H9 (cell line): ENCODE data around the gene YJU2. TPM values are rescaled to one million over a fixed set of nuclear protein-coding genes. Genes with fewer than 3 reads are reported as not detected.

ENCODE experiments used
- DNase-seq: peaks from one replicate; pipeline ENCODE4 v3.0.0-alpha.2; 2017
- H2AFZ ChIP-seq: one replicate; pipeline ENCODE4 v1.6.1; 2013; ENCODE audit warnings: mild to moderate bottlenecking, low read length, control low read depth, moderate library complexity
- H2AK5ac ChIP-seq: 2 replicates; pipeline ENCODE4 v1.6.1; 2013; ENCODE audit warnings: low read length, control low read depth, mixed read lengths; ENCODE audit not compliant: insufficient read length
- H2BK120ac ChIP-seq: one replicate; pipeline ENCODE4 v1.6.1; 2013; ENCODE audit warnings: low read depth, mild to moderate bottlenecking, low read length, control low read depth, inconsistent platforms; ENCODE audit not compliant: poor library complexity, severe bottlenecking
- H2BK12ac ChIP-seq: 2 replicates; pipeline ENCODE4 v1.6.1; 2013; ENCODE audit warnings: low read length, control low read depth, mixed read lengths, low read depth; ENCODE audit not compliant: insufficient read length
- H2BK15ac ChIP-seq: 2 replicates; pipeline ENCODE4 v1.6.1; 2013; ENCODE audit warnings: low read depth, low read length, control low read depth
- H2BK20ac ChIP-seq: one replicate; pipeline ENCODE4 v1.6.1; 2013; ENCODE audit warnings: low read depth, mild to moderate bottlenecking, low read length, control low read depth, inconsistent platforms; ENCODE audit not compliant: poor library complexity, severe bottlenecking
- H2BK5ac ChIP-seq: 2 replicates; pipeline ENCODE4 v1.6.1; 2013; ENCODE audit warnings: low read length, control low read depth, mixed read lengths; ENCODE audit not compliant: insufficient read length
- H3K14ac ChIP-seq: 2 replicates; pipeline ENCODE4 v1.6.1; 2013; ENCODE audit warnings: low read length, control low read depth; ENCODE audit not compliant: insufficient read depth
- H3K18ac ChIP-seq: 2 replicates; pipeline ENCODE4 v1.6.1; 2013; ENCODE audit warnings: low read depth, mild to moderate bottlenecking, mixed read lengths, low read length, control low read depth; ENCODE audit not compliant: insufficient read length
- H3K23ac ChIP-seq: 2 replicates; pipeline ENCODE4 v1.6.1; 2013; ENCODE audit warnings: low read length, control low read depth, mixed read lengths, low read depth; ENCODE audit not compliant: insufficient read length
- H3K23me2 ChIP-seq: 2 replicates; pipeline ENCODE4 v1.6.1; 2013; ENCODE audit warnings: low read depth, mild to moderate bottlenecking, mixed read lengths, low read length, control low read depth; ENCODE audit not compliant: insufficient read length, poor library complexity, severe bottlenecking
- H3K27ac ChIP-seq: 2 replicates; pipeline ENCODE4 v1.5.1; 2013; ENCODE audit warnings: low read length, control low read depth, mixed read lengths, low read depth; ENCODE audit not compliant: insufficient read length
- H3K27me3 ChIP-seq: 2 replicates; pipeline ENCODE4 v1.6.1; 2013; ENCODE audit warnings: low read length, control low read depth, inconsistent platforms; ENCODE audit not compliant: insufficient read depth
- H3K4ac ChIP-seq: 2 replicates; pipeline ENCODE4 v1.6.1; 2013; ENCODE audit warnings: low read depth, mild to moderate bottlenecking, control low read depth, inconsistent platforms, low read length, moderate library complexity
- H3K4me1 ChIP-seq: 2 replicates; pipeline ENCODE4 v1.6.1; 2013; ENCODE audit warnings: low read length, control low read depth, inconsistent platforms; ENCODE audit not compliant: insufficient read depth
- H3K4me2 ChIP-seq: 2 replicates; pipeline ENCODE4 v1.6.1; 2013; ENCODE audit warnings: low read length, control low read depth, mixed read lengths; ENCODE audit not compliant: insufficient read length, insufficient read depth
- H3K56ac ChIP-seq: 2 replicates; pipeline ENCODE4 v1.6.1; 2013; ENCODE audit warnings: low read depth, mild to moderate bottlenecking, mixed read lengths, low read length, control low read depth; ENCODE audit not compliant: insufficient read length
- H3K79me1 ChIP-seq: 2 replicates; pipeline ENCODE4 v1.6.1; 2013; ENCODE audit warnings: low read depth, mild to moderate bottlenecking, moderate library complexity, low read length, control low read depth, inconsistent platforms; ENCODE audit not compliant: insufficient read depth, poor library complexity, severe bottlenecking
- H3K79me2 ChIP-seq: 2 replicates; pipeline ENCODE4 v1.6.1; 2013; ENCODE audit warnings: low read length, control low read depth, inconsistent platforms; ENCODE audit not compliant: insufficient read depth
- H3K9ac ChIP-seq: 2 replicates; pipeline ENCODE4 v1.6.1; 2013; ENCODE audit warnings: low read length, control low read depth, mixed read lengths; ENCODE audit not compliant: insufficient read length; ENCODE audit errors: extremely low read depth
- H3K9me3 ChIP-seq: one replicate; pipeline ENCODE4 v1.6.1; 2013; ENCODE audit warnings: low read depth, low read length, inconsistent platforms; ENCODE audit not compliant: control insufficient read depth
- H3T11ph ChIP-seq: one replicate; pipeline ENCODE4 v1.6.1; 2013; ENCODE audit warnings: mild to moderate bottlenecking, low read length, control low read depth, inconsistent platforms
- H4K20me1 ChIP-seq: one replicate; pipeline ENCODE4 v1.6.1; 2013; ENCODE audit not compliant: control insufficient read depth, insufficient read length, insufficient read depth
- H4K5ac ChIP-seq: 2 replicates; pipeline ENCODE4 v1.6.1; 2013; ENCODE audit warnings: low read depth, mild to moderate bottlenecking, mixed read lengths, low read length, control low read depth; ENCODE audit not compliant: insufficient read length
- H4K8ac ChIP-seq: replicated peaks from 2 replicates; pipeline ENCODE4 v1.6.1; 2013; ENCODE audit warnings: low read length, control low read depth, mixed read lengths, low read depth; ENCODE audit not compliant: insufficient read length
- H4K91ac ChIP-seq: 2 replicates; pipeline ENCODE4 v1.6.1; 2013; ENCODE audit warnings: low read depth, mild to moderate bottlenecking, moderate library complexity, mixed read lengths, low read length, control low read depth; ENCODE audit not compliant: insufficient read length
- H3K27ac Mint-ChIP-seq, 3 experiments: 2 replicates in 2 of 3; 3 replicates in 1 of 3; pipeline ENCODE4 v1.8.0; 2020 to 2021; ENCODE audit warnings: mixed read lengths in 3 of 3, mild to moderate bottlenecking in 1 of 3, moderate library complexity in 1 of 3
- H3K27me3 Mint-ChIP-seq: 2 replicates; pipeline ENCODE4 v1.8.0; 2021; ENCODE audit warnings: low read depth, mild to moderate bottlenecking, moderate library complexity, mixed read lengths
- H3K36me3 Mint-ChIP-seq, 3 experiments: 2 replicates in 2 of 3; 3 replicates in 1 of 3; pipeline ENCODE4 v1.8.0; 2020 to 2021; ENCODE audit warnings: low read depth in 3 of 3, mixed read lengths in 3 of 3; ENCODE audit not compliant: insufficient read depth in 1 of 3
- H3K4me1 Mint-ChIP-seq, 2 experiments: 2 replicates each; pipeline ENCODE4 v1.8.0; 2020; ENCODE audit warnings: mixed read lengths in 2 of 2
- H3K4me3 Mint-ChIP-seq, 2 experiments: 2 replicates in 1 of 2; 3 replicates in 1 of 2; pipeline ENCODE4 v1.8.0; 2020 to 2021; ENCODE audit warnings: mild to moderate bottlenecking in 2 of 2, mixed read lengths in 2 of 2, moderate library complexity in 1 of 2
- H3K9me3 Mint-ChIP-seq, 2 experiments: 2 replicates in 1 of 2; 3 replicates in 1 of 2; pipeline ENCODE4 v1.8.0; 2020; ENCODE audit warnings: mild to moderate bottlenecking in 2 of 2, mixed read lengths in 2 of 2, moderate library complexity in 1 of 2
- CTCF ChIP-seq: fragments of 200-600 bp; sonication (generic); conservative IDR thresholded peaks from 3 replicates; pipeline ENCODE4 v1.8.0; 2021; ENCODE audit warnings: antibody characterized with exemption, mild to moderate bottlenecking
- WGBS: extraction: QIAGEN DNeasy Blood & Tissue Kit; methylation state at CpG from one replicate; pipeline ENCODE4 v1.1.7; 2013; ENCODE audit warnings: missing lambda C conversion rate, low lambda C conversion rate, mixed read lengths; ENCODE audit not compliant: insufficient read length; ENCODE audit errors: extremely low coverage; 5-methylcytosine and 5-hydroxymethylcytosine counted together
- total RNA-seq: library from RNA; stranded (reverse); gene quantifications from 2 replicates; pipeline ENCODE4 v1.2.1, GENCODE V29; 2021

Gene YJU2
- total RNA-seq, 1 experiment from 2014 or later = 31.0 TPM

- H3K79me1 ChIP-seq = no peaks in the 10 kb centered on the region
- no peak overlapping the region for H3K56ac ChIP-seq
- no peak for DNase-seq
- H4K91ac ChIP-seq = no peak overlapping the region
- Mint-ChIP-seq H3K27me3 (peaks cover 15% of the 10 kb centered on the region), H3K4me1 (peaks cover 5 to 17% of the 10 kb centered on the region in 2 experiments), H3K27ac (no peak overlapping the region), H3K4me3 (no peak overlapping the region), H3K9me3 (no peaks in the 10 kb centered on the region; a peak in 1 of 5 replicates), H3K36me3 (no peaks in the 10 kb centered on the region)
- no peaks in the 10 kb centered on the region for H3K79me2 ChIP-seq
- no peak overlapping the region for H2BK5ac ChIP-seq
- no peak overlapping the region for H4K8ac ChIP-seq
- no peaks in the 10 kb centered on the region for H3K4me1 ChIP-seq
- H2AFZ ChIP-seq = no peak overlapping the region
- WGBS = no CpG with 5 or more reads among the region's 15 CpGs
- TF ChIP-seq CTCF = no peak
- no peak overlapping the region for H4K5ac ChIP-seq
- no peak overlapping the region for H2BK20ac ChIP-seq
- no peak overlapping the region for H3K4me2 ChIP-seq
- no peak overlapping the region for H3K27ac ChIP-seq
- no peaks in the 10 kb centered on the region for H4K20me1 ChIP-seq
- no peaks in the 10 kb centered on the region for H3K9me3 ChIP-seq
- no peaks in the 10 kb centered on the region for H3K23me2 ChIP-seq
- no peaks in the 10 kb centered on the region for H3K27me3 ChIP-seq
- no peak overlapping the region for H3K14ac ChIP-seq
- no peak overlapping the region for H2BK12ac ChIP-seq
- H3K18ac ChIP-seq = no peak overlapping the region
- H3K4ac ChIP-seq = no peak overlapping the region
- H2BK15ac ChIP-seq = no peak overlapping the region
- no peak overlapping the region for H2BK120ac ChIP-seq
- no peak overlapping the region for H2AK5ac ChIP-seq
- H3K23ac ChIP-seq = no peak overlapping the region
- H3K9ac ChIP-seq = no peak overlapping the region
- no peak overlapping the region for H3T11ph ChIP-seq
Observed at GRCh38 chr19:4292515-4292914, 45.6 kb downstream of the YJU2 start.
